HK-2 (cell line): ENCODE results near the gene ARID1B.

ENCODE experiments used
- DNase-seq: peaks from one replicate; pipeline ENCODE4 v3.0.0-alpha.2; 2018; ENCODE audit not compliant: unreplicated experiment

Gene ARID1B

GRCh38 chr6:157244175-157244574 is 467.0 kb downstream of the ARID1B start:
- no peak for DNase-seq

GRCh38 chr6:157244780-157245179 is 467.6 kb downstream of the ARID1B start:
- DNase-seq = no peak

- no peak for DNase-seq
Measured at GRCh38 chr6:157245436-157245835, 468.3 kb downstream of the ARID1B start.

GRCh38 chr6:157246048-157246630 is 469.0 kb downstream of the ARID1B start:
- DNase-seq = no peak

GRCh38 chr6:157246771-157247484 is 469.8 kb downstream of the ARID1B start:
- no peak for DNase-seq

- DNase-seq = no peak
Measured at GRCh38 chr6:157248264-157248663, 471.1 kb downstream of the ARID1B start.

GRCh38 chr6:157249826-157250225 is 472.6 kb downstream of the ARID1B start:
- no peak for DNase-seq

GRCh38 chr6:157251586-157252247 is 474.5 kb downstream of the ARID1B start:
- no peak for DNase-seq

GRCh38 chr6:157253017-157253416 is 475.8 kb downstream of the ARID1B start:
- DNase-seq = no peak

- no peak for DNase-seq
Measured at GRCh38 chr6:157253699-157254098, 476.5 kb downstream of the ARID1B start.

- no peak for DNase-seq
Measured at GRCh38 chr6:157254538-157254937, 477.4 kb downstream of the ARID1B start.

GRCh38 chr6:157255079-157255478 is 477.9 kb downstream of the ARID1B start:
- DNase-seq = no peak

GRCh38 chr6:157258878-157259277 is 481.7 kb downstream of the ARID1B start:
- no peak for DNase-seq

GRCh38 chr6:157259443-157259842 is 482.3 kb downstream of the ARID1B start:
- DNase-seq = no peak
